Inflammatory macrophage (primary cell): ENCODE data around the gene ANO2.
"Not testable (repeated sequence)": the region's sequence is repeated elsewhere in the genome, so short reads cannot be mapped to it uniquely, and the experiment has no call there.

ENCODE experiments used
- DNase-seq, 2 donors: peaks; one replicate each; pipeline ENCODE4 v3.0.0-alpha.2; 2020 to 2022

ANO2 gene

GRCh38 chr12:5718680-5719079 lies 226.4 kb downstream of the ANO2 start:
- no peak for DNase-seq

GRCh38 chr12:5718073-5718472 lies 227.0 kb downstream of the ANO2 start:
- DNase-seq: no peak

DNA sequence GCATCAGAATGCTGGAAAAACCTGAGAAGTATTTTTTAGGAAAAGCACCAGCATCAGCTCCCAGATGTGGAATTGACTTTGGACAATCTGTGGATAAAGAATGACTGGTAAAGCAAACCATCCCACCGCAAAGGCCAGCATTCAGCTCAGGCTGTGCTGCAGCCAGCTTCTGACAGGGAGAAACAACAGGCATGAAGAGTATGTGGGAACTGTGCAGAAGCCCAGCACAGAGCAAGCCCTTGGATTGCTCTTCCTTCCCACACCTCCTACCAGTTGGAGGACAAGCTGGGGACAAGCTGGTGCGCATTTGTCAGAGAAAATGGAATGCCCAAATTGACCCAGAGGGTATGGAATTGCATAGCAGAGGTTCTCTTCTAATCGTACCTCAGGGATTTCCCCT lies 228.1 kb downstream of the ANO2 start:
- DNase-seq: no peak

GRCh38 chr12:5716201-5716600 lies 228.9 kb downstream of the ANO2 start:
- DNase-seq: no peak

DNA sequence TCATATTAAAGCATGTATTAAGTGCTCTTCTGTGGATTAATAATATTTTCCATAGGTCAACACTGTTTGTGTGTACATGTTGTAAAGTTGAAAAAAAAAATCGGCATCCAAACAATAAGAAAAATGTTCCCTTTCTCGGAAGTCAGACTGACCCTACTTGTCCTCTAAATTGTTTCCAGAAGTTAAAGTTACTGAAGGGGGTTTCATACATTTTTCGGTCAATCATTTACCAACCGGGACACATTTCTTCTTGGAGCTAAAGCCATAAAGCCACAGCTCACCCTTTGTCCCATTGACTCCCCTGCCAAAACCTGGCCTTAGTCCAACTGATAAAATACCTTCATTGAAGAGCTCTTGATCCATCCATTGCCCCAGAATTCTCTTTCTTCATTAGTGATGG lies 230.0 kb downstream of the ANO2 start:
- DNase-seq: no peak

DNA sequence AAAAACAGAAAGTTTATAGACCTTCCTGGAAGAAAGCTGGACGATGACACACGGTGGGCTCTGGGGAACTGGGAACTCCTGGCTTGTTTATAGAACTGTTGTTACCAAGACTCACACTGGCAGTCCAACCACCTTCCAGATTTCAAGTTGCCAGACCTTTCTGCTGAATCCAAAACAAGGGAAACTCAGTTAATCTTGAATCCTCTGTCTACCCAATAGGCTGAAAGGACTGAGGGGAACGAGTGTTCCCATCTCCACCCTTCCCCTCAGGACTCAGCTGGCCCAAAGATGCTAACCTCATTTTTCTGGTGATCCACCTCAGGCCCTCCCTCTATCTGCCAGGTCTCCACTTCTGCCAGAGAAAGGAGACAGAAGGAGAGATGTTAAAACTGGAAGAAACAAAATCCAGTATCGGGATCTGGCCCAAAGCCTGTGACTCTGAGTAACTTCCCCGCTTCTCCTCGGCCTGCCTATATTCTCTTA lies 231.4 kb downstream of the ANO2 start:
- no peak for DNase-seq

GRCh38 chr12:5710260-5710878 lies 234.7 kb downstream of the ANO2 start:
- no peak for DNase-seq

GRCh38 chr12:5708371-5708770 lies 236.7 kb downstream of the ANO2 start:
- DNase-seq: no peak

DNA sequence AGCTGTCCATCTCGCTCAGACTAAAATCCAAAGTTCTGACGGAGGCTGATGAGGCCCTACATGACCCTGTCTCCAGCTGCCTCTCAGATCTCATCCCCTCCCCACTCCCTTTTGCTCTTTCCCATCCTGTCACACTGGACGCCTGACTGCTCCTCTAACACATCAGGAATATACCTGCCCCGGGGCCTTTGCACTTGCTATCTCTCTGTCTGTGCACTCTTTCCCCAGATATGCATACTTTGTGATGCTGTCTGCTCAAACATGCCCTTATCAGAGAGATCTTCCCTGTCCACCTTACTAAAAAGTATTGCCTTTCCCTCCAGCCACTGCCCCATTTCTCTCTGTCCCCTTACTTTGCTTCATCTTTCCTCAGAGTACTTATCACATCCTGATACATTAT lies 238.8 kb downstream of the ANO2 start:
- DNase-seq: no peak

GRCh38 chr12:5705791-5706190 lies 239.3 kb downstream of the ANO2 start:
- DNase-seq: no peak

DNA sequence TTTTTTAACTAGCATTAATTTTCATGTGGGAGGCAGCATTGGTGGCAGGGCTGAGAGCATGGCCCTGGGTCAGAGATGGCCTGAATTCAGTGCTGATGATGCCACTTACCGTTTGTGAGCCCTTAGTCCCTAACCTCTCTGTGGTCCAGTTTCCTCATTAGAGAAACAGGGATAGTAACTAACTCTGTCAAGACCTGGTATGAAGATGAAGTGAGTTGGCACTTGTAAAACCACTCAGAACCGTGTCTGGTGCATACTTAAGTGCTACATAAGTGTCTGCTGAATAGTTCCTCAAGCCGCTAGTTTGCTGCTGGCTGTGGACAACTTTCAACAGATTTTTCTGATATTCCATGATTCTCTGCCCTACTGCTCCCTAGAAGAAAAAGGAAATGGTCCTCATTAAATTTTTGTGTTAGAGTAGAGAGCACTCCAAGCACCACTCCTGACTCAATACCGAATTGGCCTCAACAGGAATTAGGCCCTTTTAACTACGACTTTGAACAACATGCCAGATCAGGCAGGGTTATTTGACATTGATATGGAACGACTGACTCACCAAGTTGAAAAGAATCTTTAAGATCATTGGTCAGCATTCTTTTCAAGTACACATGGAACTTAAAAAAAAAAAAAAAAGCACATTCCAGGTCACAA lies 250.2 kb downstream of the ANO2 start:
- DNase-seq: no peak

GRCh38 chr12:5692850-5693249 lies 252.2 kb downstream of the ANO2 start:
- DNase-seq: no peak

DNA sequence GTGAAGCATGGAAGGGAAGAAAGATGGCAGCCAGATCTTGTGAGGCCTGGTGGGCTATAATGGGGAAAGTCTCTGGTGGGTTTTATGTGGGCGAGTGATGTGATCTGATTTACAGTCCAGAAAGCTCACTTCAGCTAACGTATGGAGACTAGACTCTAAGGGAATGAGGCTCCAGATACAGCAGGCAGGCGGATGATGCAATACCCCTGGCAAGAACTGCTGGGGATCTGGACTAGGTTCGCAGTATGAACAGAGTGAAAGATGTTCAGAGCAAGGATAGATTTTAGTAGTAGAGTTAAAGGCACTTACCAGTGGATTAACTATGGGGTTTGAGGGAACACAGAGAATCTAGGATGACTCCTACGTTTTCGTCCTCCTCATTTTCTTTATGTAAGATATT lies 253.1 kb downstream of the ANO2 start:
- no peak for DNase-seq

- no peak for DNase-seq
Observed at GRCh38 chr12:5690240-5690639, 254.8 kb downstream of the ANO2 start.

DNA sequence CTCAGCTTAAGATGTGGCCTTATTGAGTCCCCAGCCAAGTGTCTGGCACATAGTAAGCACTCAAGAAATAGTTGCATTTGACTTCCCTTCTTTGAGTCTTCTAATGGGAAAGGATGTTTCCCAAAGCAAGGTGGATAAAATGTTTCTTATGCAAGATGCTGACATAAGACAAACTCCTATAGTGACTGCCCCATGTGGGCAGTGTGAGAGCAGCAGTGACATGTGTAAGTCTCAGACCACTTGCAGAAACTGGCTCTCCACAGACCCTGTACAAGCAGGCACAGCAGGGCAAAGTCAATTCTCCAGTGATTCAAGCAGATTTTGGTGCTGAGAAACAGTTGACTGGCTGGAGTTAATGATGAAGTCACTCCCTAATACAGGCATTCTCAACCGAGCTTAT lies 255.3 kb downstream of the ANO2 start:
- no peak for DNase-seq

- no peak for DNase-seq
Observed at GRCh38 chr12:5688226-5688625, 256.8 kb downstream of the ANO2 start.

GRCh38 chr12:5685935-5686334 lies 259.1 kb downstream of the ANO2 start:
- no peak for DNase-seq

GRCh38 chr12:5684989-5685388 lies 260.1 kb downstream of the ANO2 start:
- no peak for DNase-seq

GRCh38 chr12:5682581-5682980 lies 262.5 kb downstream of the ANO2 start:
- DNase-seq: no peak

DNA sequence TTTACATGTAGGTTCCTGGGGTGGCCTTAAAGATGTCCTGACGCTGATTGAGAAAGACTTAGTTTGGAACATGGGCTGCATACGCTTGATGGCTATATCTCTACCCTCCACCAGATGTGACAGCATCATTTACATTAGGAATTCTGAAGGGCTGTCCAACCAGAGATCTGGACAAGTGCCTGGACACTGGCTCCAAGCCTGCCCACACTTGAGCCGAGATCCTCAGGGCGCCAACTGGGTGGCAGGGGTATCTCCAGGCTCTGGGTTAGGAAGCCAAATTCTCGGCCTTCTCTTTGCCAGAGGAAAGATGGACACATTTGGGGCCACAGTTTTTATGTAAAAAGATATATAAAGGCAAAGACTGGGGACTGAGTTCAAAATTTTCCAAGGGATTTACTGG lies 266.9 kb downstream of the ANO2 start:
- no peak for DNase-seq

GRCh38 chr12:5669624-5670023 lies 275.4 kb downstream of the ANO2 start:
- DNase-seq: not testable (repeated sequence)

DNA sequence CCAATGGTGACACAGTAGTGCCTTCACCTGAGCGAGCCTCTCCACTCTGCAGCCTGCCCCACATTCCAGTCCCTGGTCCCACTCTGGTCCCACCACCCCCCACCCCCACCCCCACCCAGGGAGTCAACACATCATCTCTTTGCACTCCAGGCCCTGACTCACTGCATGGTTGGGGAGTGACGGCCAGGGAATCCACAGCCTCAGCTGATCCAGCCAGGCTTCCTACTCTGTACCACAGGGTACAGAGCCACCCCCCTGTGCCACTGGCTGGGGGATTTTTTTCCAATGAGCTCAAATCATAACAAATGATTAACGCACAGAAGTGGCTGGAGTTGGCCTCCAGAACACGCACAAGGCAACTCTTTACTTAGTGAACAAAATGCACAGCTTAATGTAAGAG lies 279.4 kb downstream of the ANO2 start:
- DNase-seq: no peak

- DNase-seq: no peak
Observed at GRCh38 chr12:5661811-5662210, 283.2 kb downstream of the ANO2 start.

- DNase-seq: no peak
Observed at GRCh38 chr12:5660238-5660637, 284.8 kb downstream of the ANO2 start.
